ENCODE data around the gene GNG13. TPM values are rescaled to one million over a fixed set of nuclear protein-coding genes. Genes with fewer than 3 reads are reported as not detected.
"Not testable (repeated sequence)": the region's sequence is repeated elsewhere in the genome, so short reads cannot be mapped to it uniquely, and the experiment has no call there.

GNG13 gene
- total RNA-seq, 1 donor from 2014 or later: not detected

- DNase-seq (ENCODE audit: low read depth, low spot score): no peak
Observed at GRCh38 chr16:832652-833336, 32.3 kb upstream of the GNG13 start.

- no peak for DNase-seq (ENCODE audit: low read depth, low spot score)
Observed at GRCh38 chr16:831571-832413, 31.3 kb upstream of the GNG13 start.

- no peak for DNase-seq (ENCODE audit: low read depth, low spot score)
Observed at GRCh38 chr16:830871-831570, 30.5 kb upstream of the GNG13 start.

- DNase-seq (ENCODE audit: low read depth, low spot score): no peak
Observed at GRCh38 chr16:830107-830870, 29.8 kb upstream of the GNG13 start.

- no peak for DNase-seq (ENCODE audit: low read depth, low spot score)
Observed at GRCh38 chr16:828891-829290, 28.4 kb upstream of the GNG13 start.

- no peak for DNase-seq (ENCODE audit: low read depth, low spot score)
Observed at GRCh38 chr16:827513-827912, 27.0 kb upstream of the GNG13 start.

GRCh38 chr16:825341-826061 lies 25.0 kb upstream of the GNG13 start:
- DNase-seq (ENCODE audit: low read depth, low spot score): no peak

GRCh38 chr16:824601-825000 lies 24.1 kb upstream of the GNG13 start:
- DNase-seq (ENCODE audit: low read depth, low spot score): no peak

GRCh38 chr16:824194-824593 lies 23.7 kb upstream of the GNG13 start:
- no peak for DNase-seq (ENCODE audit: low read depth, low spot score)

- DNase-seq (ENCODE audit: low read depth, low spot score): no peak
Observed at GRCh38 chr16:822909-823297, 22.4 kb upstream of the GNG13 start.

GRCh38 chr16:822174-822908 lies 21.8 kb upstream of the GNG13 start:
- DNase-seq (ENCODE audit: low read depth, low spot score): no peak

- DNase-seq (ENCODE audit: low read depth, low spot score): no peak
Observed at GRCh38 chr16:821751-822150, 21.2 kb upstream of the GNG13 start.

GRCh38 chr16:820748-821147 lies 20.2 kb upstream of the GNG13 start:
- no peak for DNase-seq (ENCODE audit: low read depth, low spot score)

- not testable (repeated sequence) for DNase-seq (ENCODE audit: low read depth, low spot score)
Observed at GRCh38 chr16:820044-820408, 19.5 kb upstream of the GNG13 start.

GRCh38 chr16:819336-820043 lies 19.0 kb upstream of the GNG13 start:
- no peak for DNase-seq (ENCODE audit: low read depth, low spot score)

GRCh38 chr16:818592-818991 lies 18.1 kb upstream of the GNG13 start:
- no peak for DNase-seq (ENCODE audit: low read depth, low spot score)

- DNase-seq (ENCODE audit: low read depth, low spot score): no peak
Observed at GRCh38 chr16:818132-818531, 17.6 kb upstream of the GNG13 start.

GRCh38 chr16:817001-817906 lies 16.7 kb upstream of the GNG13 start:
- no peak for DNase-seq (ENCODE audit: low read depth, low spot score)

GRCh38 chr16:815861-816260 lies 15.3 kb upstream of the GNG13 start:
- DNase-seq (ENCODE audit: low read depth, low spot score): no peak
